Progenitor cell of endocrine pancreas (in vitro differentiated cells): ENCODE measurements around the gene NPR2. TPM values are rescaled to one million over a fixed set of nuclear protein-coding genes. Genes with fewer than 3 reads are reported as not detected.
A peak's percentile ranks its signal among the peaks of the same experiment; 100 is the strongest.

Source experiments
- DNase-seq: peaks from one replicate; pipeline ENCODE4 v3.0.0; 2021; ENCODE audit warnings: low spot score; ENCODE audit not compliant: unreplicated experiment
- H3K27ac Mint-ChIP-seq: 2 replicates; pipeline ENCODE4 v1.8.0; 2021; ENCODE audit warnings: mild to moderate bottlenecking, moderate library complexity, mixed read lengths
- H3K27me3 Mint-ChIP-seq: 2 replicates; pipeline ENCODE4 v1.8.0; 2021; ENCODE audit warnings: mixed read lengths
- H3K36me3 Mint-ChIP-seq: 2 replicates; pipeline ENCODE4 v1.8.0; 2022; ENCODE audit warnings: mixed read lengths; ENCODE audit not compliant: insufficient read depth
- H3K4me1 Mint-ChIP-seq: 2 replicates; pipeline ENCODE4 v1.8.0; 2021; ENCODE audit warnings: low read depth, mixed read lengths
- H3K4me3 Mint-ChIP-seq: 2 replicates; pipeline ENCODE4 v1.8.0; 2021; ENCODE audit warnings: low read depth, mild to moderate bottlenecking, moderate library complexity, mixed read lengths
- H3K9me3 Mint-ChIP-seq: 2 replicates; pipeline ENCODE4 v1.8.0; 2021; ENCODE audit warnings: low read depth, mixed read lengths
- total RNA-seq: library from RNA; stranded (reverse); gene quantifications from 2 replicates; pipeline ENCODE4 v1.2.1, GENCODE V29; 2021
- TF ChIP-seq, protein P1 (sequence below): fragments of 200-600 bp; sonication (generic); IDR thresholded peaks from one replicate; pipeline ENCODE4 v1.5.0; 2021; ENCODE audit warnings: antibody characterized with exemption, mild to moderate bottlenecking; ENCODE audit not compliant: unreplicated experiment

The NPR2 gene
- total RNA-seq, 1 donor from 2014 or later, result 23.4 TPM

- DNase-seq, result no peak
- TF ChIP-seq, protein P1, sequence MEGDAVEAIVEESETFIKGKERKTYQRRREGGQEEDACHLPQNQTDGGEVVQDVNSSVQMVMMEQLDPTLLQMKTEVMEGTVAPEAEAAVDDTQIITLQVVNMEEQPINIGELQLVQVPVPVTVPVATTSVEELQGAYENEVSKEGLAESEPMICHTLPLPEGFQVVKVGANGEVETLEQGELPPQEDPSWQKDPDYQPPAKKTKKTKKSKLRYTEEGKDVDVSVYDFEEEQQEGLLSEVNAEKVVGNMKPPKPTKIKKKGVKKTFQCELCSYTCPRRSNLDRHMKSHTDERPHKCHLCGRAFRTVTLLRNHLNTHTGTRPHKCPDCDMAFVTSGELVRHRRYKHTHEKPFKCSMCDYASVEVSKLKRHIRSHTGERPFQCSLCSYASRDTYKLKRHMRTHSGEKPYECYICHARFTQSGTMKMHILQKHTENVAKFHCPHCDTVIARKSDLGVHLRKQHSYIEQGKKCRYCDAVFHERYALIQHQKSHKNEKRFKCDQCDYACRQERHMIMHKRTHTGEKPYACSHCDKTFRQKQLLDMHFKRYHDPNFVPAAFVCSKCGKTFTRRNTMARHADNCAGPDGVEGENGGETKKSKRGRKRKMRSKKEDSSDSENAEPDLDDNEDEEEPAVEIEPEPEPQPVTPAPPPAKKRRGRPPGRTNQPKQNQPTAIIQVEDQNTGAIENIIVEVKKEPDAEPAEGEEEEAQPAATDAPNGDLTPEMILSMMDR, result no peak
- no peak overlapping the region for H3K27ac Mint-ChIP-seq
- no peaks in the 10 kb centered on the region for H3K36me3 Mint-ChIP-seq
- no peaks in the 10 kb centered on the region for H3K9me3 Mint-ChIP-seq
- no peak overlapping the region for H3K4me3 Mint-ChIP-seq
- no peaks in the 10 kb centered on the region for H3K4me1 Mint-ChIP-seq
- H3K27me3 Mint-ChIP-seq, result peaks cover 6% of the 10 kb centered on the region
Observed at GRCh38 chr9:35822926-35823325, 31.5 kb downstream of the NPR2 start.

DNA sequence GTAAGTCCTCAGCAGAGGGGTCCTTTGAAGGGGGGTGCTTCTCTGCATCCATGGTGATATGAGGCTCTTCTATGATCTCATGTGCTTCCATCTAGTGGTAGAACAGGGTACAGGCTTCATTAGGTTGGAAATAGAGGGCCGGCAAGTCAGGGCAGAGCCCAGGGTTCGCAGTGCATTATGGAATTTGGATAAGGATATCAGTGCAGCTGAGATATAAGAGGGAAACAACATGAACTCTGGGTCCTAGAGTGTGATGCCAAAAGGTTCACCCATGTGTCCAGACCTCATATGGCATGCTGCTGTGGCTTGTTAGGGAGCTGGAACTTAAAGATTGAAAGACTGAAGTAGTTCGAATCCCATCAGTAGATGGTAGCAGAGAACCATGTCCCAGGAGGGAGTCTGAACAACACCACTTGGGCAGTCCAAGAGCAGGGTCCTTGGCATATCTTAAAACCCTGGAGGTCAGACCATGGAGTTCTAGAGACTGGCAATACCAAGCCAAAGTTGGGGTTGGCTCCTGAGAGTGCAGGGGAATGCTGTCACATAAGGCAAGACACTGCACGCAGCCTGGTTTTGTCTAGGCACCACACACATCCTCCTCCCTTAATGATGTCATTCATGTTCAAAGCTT is 34.8 kb downstream of the NPR2 start:
- H3K4me3 Mint-ChIP-seq, result no peak overlapping the region
- no peaks in the 10 kb centered on the region for H3K9me3 Mint-ChIP-seq
- H3K27me3 Mint-ChIP-seq, result peaks cover 6% of the 10 kb centered on the region
- H3K4me1 Mint-ChIP-seq, result peaks cover 17% of the 10 kb centered on the region
- TF ChIP-seq, protein P1, result peak; percentile 64
- no peak overlapping the region for H3K27ac Mint-ChIP-seq
- no peaks in the 10 kb centered on the region for H3K36me3 Mint-ChIP-seq
- no peak for DNase-seq

GRCh38 chr9:35827486-35827885 is 36.1 kb downstream of the NPR2 start:
- Mint-ChIP-seq H3K36me3 (no peaks in the 10 kb centered on the region), H3K27me3 (peaks cover 6% of the 10 kb centered on the region), H3K4me1 (peaks cover 19% of the 10 kb centered on the region), H3K9me3 (no peaks in the 10 kb centered on the region), H3K27ac (no peak overlapping the region), H3K4me3 (peak overlapping the region; percentile 89)
- DNase-seq, result no peak
- TF ChIP-seq, protein P1, result no peak

GRCh38 chr9:35828716-35829083 is 37.3 kb downstream of the NPR2 start, which contains the start of gene FAM221B:
TSS of gene FAM221B (minus strand) at chr9:35828732. CDS start at chr9:35826161, 2,571 bp downstream.
- Mint-ChIP-seq H3K27me3 (peaks cover 3% of the 10 kb centered on the region), H3K9me3 (no peaks in the 10 kb centered on the region), H3K36me3 (no peaks in the 10 kb centered on the region), H3K4me1 (peaks cover 26% of the 10 kb centered on the region), H3K4me3 (peak within 1 kb of the TSS; percentile 89), H3K27ac (peak within 1 kb of the TSS; percentile 97)
- DNase-seq, result peak; percentile 34
- TF ChIP-seq, protein P1, result no peak

GRCh38 chr9:35829084-35829763 is 37.8 kb downstream of the NPR2 start, which contains the start of gene TMEM8B:
TSS of gene TMEM8B (plus strand) at chr9:35829228. CDS start at chr9:35829448, 220 bp downstream.
- Mint-ChIP-seq H3K27me3 (peaks cover 3% of the 10 kb centered on the region), H3K36me3 (no peaks in the 10 kb centered on the region), H3K4me1 (peaks cover 26% of the 10 kb centered on the region), H3K4me3 (peak within 1 kb of the TSS; percentile 89), H3K9me3 (no peaks in the 10 kb centered on the region), H3K27ac (peak within 1 kb of the TSS; percentile 97)
- TF ChIP-seq, protein P1, result no peak
- DNase-seq, result peak; percentile 90
